Fibroblast of the aortic adventitia (primary cell): ENCODE data around the gene IGLL5. TPM values are rescaled to one million over a fixed set of nuclear protein-coding genes. Genes with fewer than 3 reads are reported as not detected.

ENCODE experiments used
- DNase-seq: peaks from one replicate; pipeline ENCODE4 v3.0.0-alpha.2; 2010; ENCODE audit warnings: low read depth
- H3K4me3 ChIP-seq: 2 replicates; pipeline ENCODE4 v1.5.1; 2011; ENCODE audit warnings: low read depth, mild to moderate bottlenecking, control low read depth, low read length, moderate library complexity
- total RNA-seq: library from RNA; depleted of rRNA; stranded (reverse); fragments of >200 nt; gene quantifications from 2 replicates; pipeline ENCODE4 v1.2.3, GENCODE V29; 2012; ENCODE audit warnings: low replicate concordance
- TF ChIP-seq, protein P1 (sequence below): IDR thresholded peaks from 2 replicates; pipeline ENCODE4 v1.5.1; 2011; ENCODE audit warnings: mild to moderate bottlenecking, low read length, control low read depth, inconsistent platforms; ENCODE audit not compliant: insufficient read depth

IGLL5 gene
- total RNA-seq, 1 donor, result not detected

DNA sequence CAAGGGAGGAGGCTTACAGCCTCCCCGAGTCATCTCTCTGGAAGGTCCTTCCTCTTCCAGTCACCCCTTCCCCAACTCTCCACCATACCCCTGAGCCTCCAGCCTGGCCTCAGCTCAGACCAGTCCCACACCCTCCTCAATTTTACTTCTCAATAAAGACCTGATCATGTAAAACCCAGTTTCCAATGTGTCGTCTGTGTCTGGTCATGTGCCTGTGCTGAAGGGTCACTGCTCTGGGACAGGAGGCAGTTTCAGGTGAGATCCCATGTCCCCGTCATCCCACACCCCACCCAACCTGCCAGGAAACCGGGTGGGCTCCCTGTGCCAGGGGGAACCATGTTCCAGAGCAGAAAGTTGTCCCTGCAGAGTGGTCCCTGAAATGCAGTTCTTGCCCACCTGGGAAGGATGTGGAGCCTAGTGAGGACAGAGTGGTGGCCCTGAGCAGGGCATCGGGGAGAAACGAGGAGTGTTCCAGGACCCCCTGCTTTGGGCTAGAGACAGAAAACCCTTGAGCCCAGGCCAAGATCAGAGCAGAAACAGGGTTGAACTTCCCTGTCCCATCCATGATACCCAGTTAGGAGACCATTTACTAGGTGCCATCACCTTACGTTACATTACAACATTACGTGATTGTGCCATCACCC lies 19.4 kb downstream of the IGLL5 start:
- TF ChIP-seq, protein P1, sequence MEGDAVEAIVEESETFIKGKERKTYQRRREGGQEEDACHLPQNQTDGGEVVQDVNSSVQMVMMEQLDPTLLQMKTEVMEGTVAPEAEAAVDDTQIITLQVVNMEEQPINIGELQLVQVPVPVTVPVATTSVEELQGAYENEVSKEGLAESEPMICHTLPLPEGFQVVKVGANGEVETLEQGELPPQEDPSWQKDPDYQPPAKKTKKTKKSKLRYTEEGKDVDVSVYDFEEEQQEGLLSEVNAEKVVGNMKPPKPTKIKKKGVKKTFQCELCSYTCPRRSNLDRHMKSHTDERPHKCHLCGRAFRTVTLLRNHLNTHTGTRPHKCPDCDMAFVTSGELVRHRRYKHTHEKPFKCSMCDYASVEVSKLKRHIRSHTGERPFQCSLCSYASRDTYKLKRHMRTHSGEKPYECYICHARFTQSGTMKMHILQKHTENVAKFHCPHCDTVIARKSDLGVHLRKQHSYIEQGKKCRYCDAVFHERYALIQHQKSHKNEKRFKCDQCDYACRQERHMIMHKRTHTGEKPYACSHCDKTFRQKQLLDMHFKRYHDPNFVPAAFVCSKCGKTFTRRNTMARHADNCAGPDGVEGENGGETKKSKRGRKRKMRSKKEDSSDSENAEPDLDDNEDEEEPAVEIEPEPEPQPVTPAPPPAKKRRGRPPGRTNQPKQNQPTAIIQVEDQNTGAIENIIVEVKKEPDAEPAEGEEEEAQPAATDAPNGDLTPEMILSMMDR, result no peak
- DNase-seq, result no peak
- H3K4me3 ChIP-seq, result no peak overlapping the region

DNA sequence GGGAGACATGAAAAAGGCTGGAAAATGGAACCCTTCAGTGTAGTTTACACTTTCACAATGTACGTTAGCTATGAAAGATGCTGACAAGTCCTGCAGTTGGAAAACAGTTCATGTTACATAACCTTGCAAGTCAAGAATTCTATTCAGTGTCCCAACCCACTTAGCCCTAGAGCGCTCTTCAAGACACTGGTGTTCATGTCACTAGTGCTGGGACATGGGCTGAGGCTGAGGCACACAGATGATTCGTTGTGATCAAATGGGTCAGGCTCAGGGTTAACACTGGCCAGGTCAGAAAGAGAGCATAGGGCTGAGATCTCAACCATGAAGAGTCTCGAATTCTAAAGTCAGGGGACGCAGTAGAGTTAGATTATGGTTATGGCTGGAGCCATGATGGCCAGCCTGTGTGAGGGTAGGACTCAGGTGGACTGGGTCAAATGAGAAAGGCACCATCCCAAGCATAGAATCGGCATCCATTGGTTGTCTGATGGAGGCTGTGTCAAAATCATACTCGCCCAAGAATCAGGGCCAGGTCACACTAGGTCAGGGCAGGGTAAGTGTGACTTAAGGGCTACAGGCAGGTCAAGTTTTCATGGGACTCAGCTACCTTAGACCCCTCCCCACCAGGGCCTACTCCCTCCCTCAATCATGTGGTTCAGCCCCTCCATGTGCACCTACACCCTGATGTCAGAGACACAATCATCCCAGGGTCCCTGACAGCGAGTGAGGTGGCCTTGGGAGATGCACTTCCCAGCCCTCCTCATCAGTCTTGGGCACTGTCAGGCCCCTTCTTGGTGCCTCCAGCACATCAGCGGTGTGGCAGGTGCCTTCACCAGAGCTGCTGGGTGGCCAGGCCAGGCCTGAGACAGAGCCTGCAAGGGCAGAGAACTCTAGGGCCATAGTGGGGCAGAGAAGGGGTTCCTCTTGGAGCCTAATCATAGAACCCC lies 20.2 kb downstream of the IGLL5 start:
- TF ChIP-seq, protein P1, result no peak
- no peak overlapping the region for H3K4me3 ChIP-seq
- DNase-seq, result no peak

DNA sequence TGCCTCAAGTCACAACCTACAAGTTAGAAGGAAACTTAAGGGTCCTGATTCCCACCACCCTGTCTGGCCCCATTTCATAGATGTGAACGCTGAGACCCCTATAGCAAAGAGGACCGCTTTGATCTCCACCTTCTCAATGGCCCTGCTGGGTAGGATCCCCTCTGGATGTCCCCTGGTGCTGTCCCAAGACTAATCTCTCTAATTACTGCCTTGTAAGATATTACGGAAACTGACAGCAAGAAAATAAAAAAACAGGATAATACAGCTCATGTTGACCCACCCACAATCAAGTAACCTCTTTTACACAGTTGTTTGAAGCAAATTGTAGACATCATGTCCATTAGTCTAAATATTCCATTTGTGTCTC lies 20.9 kb downstream of the IGLL5 start:
- no peak for DNase-seq
- no peak overlapping the region for H3K4me3 ChIP-seq
- TF ChIP-seq, protein P1, result no peak

DNA sequence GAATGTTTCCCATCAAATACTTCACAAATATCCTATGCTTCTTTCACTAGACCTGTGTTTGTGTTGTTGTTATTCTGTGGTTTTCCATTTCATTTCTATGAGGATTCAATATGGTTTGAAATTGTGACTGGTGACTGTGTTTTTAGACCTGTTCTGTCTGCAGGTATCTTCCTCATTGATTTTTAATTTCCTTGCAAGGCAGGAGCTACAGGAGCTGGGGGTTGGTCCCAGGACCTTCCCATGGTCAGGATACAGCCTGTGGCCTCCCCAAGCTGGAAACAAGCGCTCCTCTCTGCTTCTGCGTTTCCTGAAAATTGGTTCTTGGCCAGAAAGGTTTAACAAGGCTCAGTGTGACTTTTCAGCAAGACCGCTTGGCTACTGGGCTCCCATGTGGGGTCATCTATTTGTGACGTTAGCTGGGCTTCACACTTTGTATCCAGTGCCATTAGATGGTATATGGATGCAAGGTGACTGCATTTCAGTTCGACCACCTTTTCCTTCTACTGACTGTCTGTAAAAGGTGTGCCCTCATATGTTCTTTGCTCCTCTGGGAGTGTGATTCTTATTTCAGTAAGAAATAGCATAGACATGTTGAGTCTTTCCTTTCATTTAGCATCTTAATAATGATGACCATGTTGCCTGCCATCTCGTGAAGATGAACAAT lies 21.5 kb downstream of the IGLL5 start:
- no peak for DNase-seq
- TF ChIP-seq, protein P1, result no peak
- no peak overlapping the region for H3K4me3 ChIP-seq

DNA sequence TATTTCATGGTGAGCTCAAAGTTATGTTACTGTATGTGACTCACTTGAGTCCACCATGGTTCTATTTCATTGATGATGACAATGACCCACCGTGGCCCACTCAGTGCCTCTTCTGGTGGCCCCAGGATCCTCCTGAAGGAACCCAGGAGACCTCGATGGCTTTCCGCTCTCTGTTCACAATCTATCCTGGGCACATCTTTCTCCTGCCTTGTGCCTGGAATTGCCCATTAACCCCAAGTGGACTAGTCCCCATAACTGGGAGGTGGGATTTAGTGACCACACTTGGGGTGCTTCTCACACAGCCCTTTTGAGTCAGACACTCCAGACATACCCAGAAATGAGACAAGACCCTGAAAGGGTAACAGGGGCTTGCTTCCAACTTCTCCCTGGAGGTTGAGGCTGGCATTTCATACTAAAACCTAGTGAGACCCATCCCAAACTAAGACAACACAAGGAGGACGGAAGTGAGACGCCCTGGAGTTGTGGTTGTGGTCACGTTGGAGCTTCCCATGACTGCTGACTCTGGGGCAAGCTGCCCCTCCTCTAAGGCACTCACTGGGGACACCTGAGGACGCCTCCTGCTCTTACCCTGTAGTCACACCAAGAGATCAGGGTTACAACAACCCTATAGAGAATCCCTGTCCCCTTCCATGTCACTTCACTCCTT lies 22.1 kb downstream of the IGLL5 start:
- TF ChIP-seq, protein P1, result no peak
- no peak overlapping the region for H3K4me3 ChIP-seq
- no peak for DNase-seq
